BLaER1 treated with 17β-estradiol and CSF1 and Interleukin-3, amounts not matched to agents 10 nM and 100 nM (cell line): ENCODE measurements around the gene DCDC1.

ENCODE experiments used
- H3K27ac ChIP-seq, 11 experiments: shearing (Covaris generic); formaldehyde crosslinking; 2 replicates each; pipeline ENCODE4 v1.8.1; 2022
- H3K27me3 ChIP-seq, 11 experiments: shearing (Covaris generic); formaldehyde crosslinking; 2 replicates each; pipeline ENCODE4 v1.8.1; 2022
- H3K36me3 ChIP-seq, 11 experiments: shearing (Covaris generic); formaldehyde crosslinking; 2 replicates each; pipeline ENCODE4 v1.8.1; 2022
- H3K4me1 ChIP-seq, 10 experiments: shearing (Covaris generic); formaldehyde crosslinking; 2 replicates each; pipeline ENCODE4 v1.8.1; 2022
- H3K4me2 ChIP-seq, 11 experiments: shearing (Covaris generic); formaldehyde crosslinking; 2 replicates each; pipeline ENCODE4 v1.8.1; 2022
- H3K4me3 ChIP-seq, 10 experiments: shearing (Covaris generic); formaldehyde crosslinking; 2 replicates each; pipeline ENCODE4 v1.8.1; 2022
- H3K9ac ChIP-seq, 11 experiments: shearing (Covaris generic); formaldehyde crosslinking; 2 replicates each; pipeline ENCODE4 v1.8.1; 2022
- H3K9me3 ChIP-seq, 11 experiments: shearing (Covaris generic); formaldehyde crosslinking; replicated peaks in 1 of 11; 2 replicates each; pipeline ENCODE4 v1.8.1; 2022
- H4K20me1 ChIP-seq, 11 experiments: shearing (Covaris generic); formaldehyde crosslinking; 2 replicates each; pipeline ENCODE4 v1.8.1; 2022
- Cebpa-rat ChIP-seq, 11 experiments: shearing (Covaris generic); IDR thresholded peaks; 2 replicates each; pipeline ENCODE4 v1.8.1; 2022

DCDC1 gene

DNA sequence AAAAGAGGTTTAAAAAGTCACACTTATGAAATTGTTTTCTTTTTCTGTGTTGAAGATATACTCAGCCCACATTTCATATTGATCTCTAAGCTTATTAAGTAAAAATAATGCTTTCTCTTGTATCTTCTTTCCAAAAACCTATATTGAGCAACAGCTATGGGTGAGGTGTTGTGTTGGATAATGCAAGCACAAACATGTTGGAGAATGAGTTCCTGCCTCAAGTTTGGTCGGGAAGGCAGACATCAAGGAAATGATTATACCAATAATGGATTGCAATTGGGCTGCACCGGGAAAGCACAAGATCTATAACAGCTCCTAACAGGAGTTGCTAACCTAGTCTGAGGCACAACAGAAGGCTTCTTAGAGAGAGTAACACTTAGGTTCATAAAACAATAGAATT, 474.5 kb downstream of the DCDC1 start:
- Histone ChIP-seq H3K36me3 (no peaks in the 10 kb centered on the region), H3K4me1 (no peaks in the 10 kb centered on the region), H3K9me3 (no peaks in the 10 kb centered on the region), H3K27me3 (no peaks in the 10 kb centered on the region), H4K20me1 (no peaks in the 10 kb centered on the region), H3K4me2 (no peak overlapping the region), H3K4me3 (no peak overlapping the region), H3K9ac (no peak overlapping the region), H3K27ac (no peak overlapping the region)
- TF ChIP-seq Cebpa-rat (IDR thresholded peaks at IDR 0.05) = no peak

DNA sequence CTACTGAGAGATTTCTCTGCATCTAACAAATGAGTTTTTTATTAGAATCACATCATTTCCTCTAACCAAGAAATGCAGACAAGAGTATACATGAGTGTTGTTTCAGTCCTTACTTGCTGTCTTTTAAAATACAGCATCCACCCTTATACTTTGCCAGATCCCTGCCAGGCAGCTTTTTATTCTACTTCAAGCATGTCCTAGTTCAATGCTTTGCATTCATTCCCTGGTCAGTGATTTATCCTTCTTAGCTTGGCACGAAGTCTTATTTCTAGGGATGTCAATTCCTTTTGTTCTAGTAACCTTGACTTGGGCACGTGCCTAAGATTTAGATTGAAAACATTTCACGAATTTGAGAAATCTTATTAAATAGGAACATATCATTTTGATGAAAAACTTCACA, 476.2 kb downstream of the DCDC1 start:
- no peak overlapping the region for H3K9ac ChIP-seq
- H4K20me1 ChIP-seq = no peaks in the 10 kb centered on the region
- H3K4me3 ChIP-seq = no peak overlapping the region

DNA sequence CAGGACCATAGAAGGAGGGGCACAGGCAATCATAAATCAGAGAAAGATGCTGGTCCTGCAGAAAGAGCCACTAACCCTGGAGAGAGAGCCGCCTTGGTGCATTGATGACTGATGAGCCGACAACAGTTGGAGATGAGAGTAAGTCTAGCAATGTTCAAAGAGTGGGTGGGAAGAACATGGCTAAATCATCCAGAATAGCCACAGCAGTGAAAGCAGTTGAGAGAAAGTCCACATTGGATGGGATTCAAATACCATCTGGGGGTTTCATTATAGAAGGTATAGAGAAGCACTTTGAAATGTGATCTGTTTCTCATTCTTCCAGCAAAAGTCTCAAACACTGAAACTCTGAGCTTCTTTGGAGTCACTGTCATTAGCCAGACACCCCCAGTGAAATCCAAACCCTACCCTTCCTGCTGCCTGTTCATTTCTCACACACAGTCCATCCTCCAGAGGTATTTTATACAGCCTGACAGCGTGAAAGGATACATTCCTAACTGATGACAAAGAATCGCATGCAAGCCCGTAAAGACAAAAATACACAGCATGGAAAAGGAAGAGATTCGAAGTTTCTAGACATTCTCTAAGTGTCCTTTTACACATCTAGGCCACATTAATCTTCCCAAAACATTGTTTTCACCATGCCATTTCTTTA, 480.3 kb downstream of the DCDC1 start:
- H3K36me3 ChIP-seq = no peaks in the 10 kb centered on the region
- H4K20me1 ChIP-seq = no peaks in the 10 kb centered on the region
- TF ChIP-seq Cebpa-rat (IDR thresholded peaks at IDR 0.05) = no peak
- H3K9ac ChIP-seq = no peak overlapping the region
- no peaks in the 10 kb centered on the region for H3K4me1 ChIP-seq
- H3K27ac ChIP-seq = no peak overlapping the region
- no peaks in the 10 kb centered on the region for H3K27me3 ChIP-seq
- no peak overlapping the region for H3K4me3 ChIP-seq
- H3K4me2 ChIP-seq = no peak overlapping the region
- no peaks in the 10 kb centered on the region for H3K9me3 ChIP-seq

More for the DNA sequence above, 476.2 kb downstream of the DCDC1 start:
- H3K4me2 ChIP-seq = no peak overlapping the region
- no peak for TF ChIP-seq Cebpa-rat (IDR thresholded peaks at IDR 0.05)
- no peaks in the 10 kb centered on the region for H3K4me1 ChIP-seq
- H3K9me3 ChIP-seq = no peaks in the 10 kb centered on the region
- no peaks in the 10 kb centered on the region for H3K27me3 ChIP-seq
- no peak overlapping the region for H3K27ac ChIP-seq
- H3K36me3 ChIP-seq = no peaks in the 10 kb centered on the region

DNA sequence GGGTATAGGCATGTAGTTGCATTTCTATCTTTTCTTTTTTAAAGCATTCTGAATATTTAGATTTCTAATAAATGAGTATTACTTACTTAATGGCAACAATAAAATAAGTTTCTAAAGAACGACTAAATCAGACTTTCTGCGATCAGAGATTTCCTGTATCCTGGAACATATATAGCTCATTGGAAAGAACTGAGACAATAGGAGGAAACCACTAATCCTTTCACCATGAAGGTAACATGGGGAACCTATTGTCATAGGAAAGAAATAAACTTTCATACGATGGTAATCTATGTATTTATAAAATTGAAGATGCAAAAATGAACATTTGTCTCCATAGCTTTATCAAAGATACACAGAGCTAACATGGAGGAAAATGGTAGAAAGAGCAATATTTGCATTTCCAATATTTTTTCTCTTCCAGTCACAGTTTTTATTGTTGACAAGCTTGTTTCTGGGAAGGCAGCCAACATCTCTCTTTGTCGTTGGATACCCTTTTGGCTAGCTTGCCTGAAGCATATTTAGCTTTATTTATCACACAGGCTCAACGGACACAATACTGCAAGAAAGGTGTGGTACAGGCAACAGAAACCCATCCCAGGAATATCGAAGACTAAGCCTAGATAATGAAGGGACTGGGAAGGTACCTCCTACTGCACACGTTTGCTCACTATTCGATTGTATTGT, 490.1 kb downstream of the DCDC1 start:
- no peak for TF ChIP-seq Cebpa-rat (IDR thresholded peaks at IDR 0.05)
- H3K36me3 ChIP-seq = no peaks in the 10 kb centered on the region
- H3K4me3 ChIP-seq = no peak overlapping the region
- no peak overlapping the region for H3K27ac ChIP-seq
- H4K20me1 ChIP-seq = no peaks in the 10 kb centered on the region
- no peaks in the 10 kb centered on the region for H3K9me3 ChIP-seq
- H3K27me3 ChIP-seq = no peaks in the 10 kb centered on the region
- H3K4me1 ChIP-seq = no peaks in the 10 kb centered on the region
- no peak overlapping the region for H3K9ac ChIP-seq
- H3K4me2 ChIP-seq = no peak overlapping the region

DNA sequence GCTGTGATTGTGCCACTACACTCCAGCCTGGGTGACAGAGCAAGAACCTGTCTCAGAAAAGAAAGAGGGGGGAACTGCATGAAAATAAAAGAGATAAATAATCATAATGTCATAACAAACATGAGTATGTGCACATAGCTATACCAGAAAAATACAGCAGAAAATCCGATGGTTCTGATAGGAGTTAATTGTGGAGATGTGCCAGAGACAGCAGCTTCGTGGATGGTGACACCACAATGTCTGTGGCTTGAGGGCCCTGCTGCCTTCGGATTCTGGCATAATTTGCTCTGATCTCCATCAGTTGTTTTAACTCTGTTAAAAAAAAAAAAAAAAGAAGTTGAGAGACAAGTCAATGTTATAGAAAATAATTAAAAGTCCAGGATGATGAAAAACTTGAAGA, 491.1 kb downstream of the DCDC1 start:
- H3K4me1 ChIP-seq = no peaks in the 10 kb centered on the region
- no peak for TF ChIP-seq Cebpa-rat (IDR thresholded peaks at IDR 0.05)
- no peak overlapping the region for H3K9ac ChIP-seq
- H3K36me3 ChIP-seq = no peaks in the 10 kb centered on the region
- no peaks in the 10 kb centered on the region for H4K20me1 ChIP-seq
- H3K4me3 ChIP-seq = no peak overlapping the region
- no peak overlapping the region for H3K27ac ChIP-seq
- H3K9me3 ChIP-seq = no peaks in the 10 kb centered on the region
- H3K27me3 ChIP-seq = no peaks in the 10 kb centered on the region
- H3K4me2 ChIP-seq = no peak overlapping the region

DNA sequence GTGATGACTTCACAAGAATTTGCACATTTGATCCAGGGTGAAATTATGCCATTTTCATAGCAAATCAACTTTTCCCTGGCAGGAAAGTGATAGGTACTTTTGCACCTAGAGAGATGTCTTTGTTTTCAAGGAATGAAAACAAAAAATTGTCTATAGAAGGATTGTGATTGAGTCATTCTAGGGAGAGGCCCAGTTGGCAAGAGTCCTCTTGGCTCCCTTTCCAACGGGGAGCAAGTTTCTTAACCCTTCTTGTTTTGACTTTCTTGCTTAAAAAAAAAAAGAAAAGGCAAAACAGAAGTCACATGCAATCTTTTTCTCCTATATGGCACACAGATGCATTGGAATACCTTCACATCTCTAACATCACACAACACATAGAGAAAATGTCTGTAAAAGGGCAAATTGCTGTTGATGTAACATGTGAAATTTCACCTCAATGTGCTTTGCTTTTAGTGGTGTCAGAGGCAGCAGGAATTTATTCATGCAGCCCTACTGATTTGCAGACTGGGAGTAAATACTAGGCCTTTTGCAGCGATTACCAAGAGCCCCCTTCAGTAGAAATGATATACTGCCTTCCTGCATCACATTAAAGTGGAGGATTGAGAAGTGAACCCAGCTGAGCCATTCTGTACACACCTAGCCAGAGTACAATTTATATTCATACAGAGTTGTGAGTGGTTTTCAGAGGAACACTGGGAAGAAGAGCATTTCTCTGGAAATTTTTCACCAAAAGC, 492.7 kb downstream of the DCDC1 start:
- Histone ChIP-seq H3K9ac (no peak overlapping the region), H4K20me1 (no peaks in the 10 kb centered on the region), H3K4me2 (no peak overlapping the region), H3K27ac (no peak overlapping the region), H3K27me3 (no peaks in the 10 kb centered on the region), H3K4me1 (no peaks in the 10 kb centered on the region), H3K4me3 (no peak overlapping the region), H3K9me3 (no peaks in the 10 kb centered on the region), H3K36me3 (no peaks in the 10 kb centered on the region)
- TF ChIP-seq Cebpa-rat (IDR thresholded peaks at IDR 0.05) = no peak

DNA sequence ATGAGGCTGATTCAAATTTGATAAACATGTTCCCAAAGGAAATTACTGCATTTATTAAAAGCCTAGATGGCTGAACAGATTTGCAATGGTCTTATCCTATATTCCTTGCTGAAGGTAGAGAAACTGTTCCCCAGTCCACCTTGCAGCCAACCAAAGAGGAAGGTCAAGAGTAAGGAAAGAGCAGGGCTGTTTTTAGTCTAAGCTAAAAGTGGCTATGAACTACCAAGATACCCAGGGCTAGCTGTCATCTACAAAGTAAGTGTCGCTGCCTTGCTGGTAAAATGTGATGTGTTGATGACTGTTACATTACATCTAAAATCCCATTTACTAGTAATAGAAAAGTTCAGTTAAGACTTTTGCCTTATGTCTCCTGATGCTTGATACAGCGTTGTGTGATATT, 493.3 kb downstream of the DCDC1 start:
- H3K4me2 ChIP-seq = no peak overlapping the region
- H4K20me1 ChIP-seq = no peaks in the 10 kb centered on the region
- H3K9ac ChIP-seq = no peak overlapping the region
- no peaks in the 10 kb centered on the region for H3K36me3 ChIP-seq
- no peak for TF ChIP-seq Cebpa-rat (IDR thresholded peaks at IDR 0.05)
- no peak overlapping the region for H3K4me3 ChIP-seq
- H3K27ac ChIP-seq = no peak overlapping the region
- no peaks in the 10 kb centered on the region for H3K4me1 ChIP-seq
- H3K27me3 ChIP-seq = no peaks in the 10 kb centered on the region
- no peaks in the 10 kb centered on the region for H3K9me3 ChIP-seq

DNA sequence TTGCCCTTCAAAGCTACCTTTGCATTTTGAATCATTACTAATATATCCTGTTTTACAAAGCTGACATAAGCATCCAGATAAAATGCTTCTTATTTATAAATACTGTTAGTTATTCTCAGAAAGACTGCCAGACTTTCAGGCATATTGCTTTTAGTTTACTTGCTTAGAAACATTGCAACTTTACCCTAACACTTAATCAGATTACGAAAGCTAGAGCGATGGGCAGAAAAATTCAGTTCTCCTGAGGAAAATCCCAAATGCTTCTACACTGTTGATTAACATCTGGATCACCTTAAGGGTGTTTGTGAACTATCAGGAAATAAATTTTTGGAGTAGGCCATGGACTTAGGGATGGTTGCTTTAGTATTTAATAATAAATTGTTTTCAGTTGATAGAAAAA, 493.7 kb downstream of the DCDC1 start:
- no peak for TF ChIP-seq Cebpa-rat (IDR thresholded peaks at IDR 0.05)
- no peaks in the 10 kb centered on the region for H3K9me3 ChIP-seq

DNA sequence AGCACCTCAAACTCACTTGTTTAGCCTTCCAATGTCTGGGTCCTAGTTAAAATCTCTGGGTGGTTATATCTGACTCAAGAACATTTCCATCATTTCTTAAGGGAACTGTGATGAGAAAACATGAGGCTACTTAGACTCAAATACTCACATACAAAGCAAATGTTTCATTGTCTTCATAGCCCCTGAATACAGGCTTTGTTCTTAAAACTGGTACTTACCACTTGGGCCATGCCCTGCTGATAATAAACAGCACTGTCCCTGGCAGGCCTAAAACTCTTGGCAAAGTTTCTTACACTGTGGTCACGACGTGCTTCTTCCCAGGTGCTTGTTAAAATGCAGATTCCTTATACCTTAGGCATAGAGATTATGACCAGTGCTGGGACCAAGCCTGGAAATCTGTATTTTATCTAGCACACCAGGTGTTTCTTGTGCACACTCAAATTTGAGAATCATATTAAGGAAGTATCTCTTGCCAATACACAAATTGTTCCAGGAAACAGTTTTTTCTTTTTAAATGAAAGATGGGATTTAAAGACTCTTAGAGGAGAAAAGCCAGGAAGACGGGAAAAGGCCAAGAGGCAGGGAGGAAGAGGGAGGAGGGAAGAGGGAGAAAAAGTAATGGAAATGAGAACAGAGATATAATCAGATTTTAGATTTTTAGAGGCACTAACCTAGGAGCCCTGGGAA, 495.5 kb downstream of the DCDC1 start:
- Histone ChIP-seq H3K27ac (no peak overlapping the region), H3K4me3 (no peak overlapping the region), H3K9ac (no peak overlapping the region), H4K20me1 (no peaks in the 10 kb centered on the region), H3K4me2 (no peak overlapping the region), H3K27me3 (no peaks in the 10 kb centered on the region), H3K9me3 (no peaks in the 10 kb centered on the region), H3K36me3 (no peaks in the 10 kb centered on the region), H3K4me1 (no peaks in the 10 kb centered on the region)
- TF ChIP-seq Cebpa-rat (IDR thresholded peaks at IDR 0.05) = no peak

More for the DNA sequence above, 493.7 kb downstream of the DCDC1 start:
- H3K36me3 ChIP-seq = no peaks in the 10 kb centered on the region
- no peak overlapping the region for H3K4me2 ChIP-seq
- H4K20me1 ChIP-seq = no peaks in the 10 kb centered on the region
- no peak overlapping the region for H3K27ac ChIP-seq
- no peak overlapping the region for H3K4me3 ChIP-seq
- H3K4me1 ChIP-seq = no peaks in the 10 kb centered on the region
- no peak overlapping the region for H3K9ac ChIP-seq
- H3K27me3 ChIP-seq = no peaks in the 10 kb centered on the region
